ENCODE measurements around the gene HES3. TPM values are rescaled to one million over a fixed set of nuclear protein-coding genes. Genes with fewer than 3 reads are reported as not detected.

The HES3 gene
- total RNA-seq, 2 donors from 2014 or later, result not detected

DNA sequence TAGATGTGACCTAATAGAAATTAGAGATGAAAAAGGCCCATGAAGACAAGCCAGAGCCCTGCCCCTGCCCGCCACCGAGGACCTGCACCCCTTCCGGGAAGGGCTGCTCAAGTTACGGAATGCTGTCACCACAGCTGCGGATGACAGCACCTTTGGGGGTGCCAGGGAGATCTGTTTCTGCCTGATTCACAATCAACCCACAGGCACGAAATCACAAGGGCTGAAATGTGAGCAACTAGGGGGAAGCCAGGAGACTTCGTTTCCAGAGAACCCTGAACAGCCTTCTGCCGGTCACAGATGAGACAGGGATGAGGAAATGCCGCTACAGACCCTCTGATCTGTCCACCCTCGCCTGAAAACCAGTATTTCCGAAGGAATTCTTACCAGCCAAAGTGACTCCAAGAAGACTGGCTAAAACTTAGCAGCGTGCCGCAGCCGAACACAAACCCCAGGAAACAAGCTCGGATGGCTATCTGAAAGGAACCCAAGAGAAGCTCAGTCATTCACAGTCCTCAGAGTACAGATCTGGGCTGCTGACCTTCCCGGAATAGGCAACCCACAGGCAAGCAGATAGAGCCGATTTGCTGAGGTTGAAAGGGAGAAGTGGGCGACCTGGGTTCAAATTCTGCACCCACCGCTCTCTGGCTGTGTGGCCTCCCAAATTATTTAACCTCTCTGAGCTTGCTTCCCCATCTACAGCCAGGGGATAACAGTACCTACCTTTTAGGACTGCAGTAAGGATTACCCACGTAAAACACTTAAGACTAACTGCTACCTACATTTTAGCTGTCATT is 9.3 kb upstream of the HES3 start:
- ATAC-seq (replicated peaks), result no peak
- H3K4me1 Mint-ChIP-seq, result peaks cover 5% of the 10 kb centered on the region
- peak overlapping the region; percentile 86 for H3K4me3 Mint-ChIP-seq
- H3K27ac Mint-ChIP-seq, result peak overlapping the region; percentile 73
- H3K9me3 Mint-ChIP-seq, result no peaks in the 10 kb centered on the region
- peaks cover 54% of the 10 kb centered on the region for H3K36me3 Mint-ChIP-seq (ENCODE audit: low read depth)
- peaks cover 7% of the 10 kb centered on the region for H3K27me3 Mint-ChIP-seq

DNA sequence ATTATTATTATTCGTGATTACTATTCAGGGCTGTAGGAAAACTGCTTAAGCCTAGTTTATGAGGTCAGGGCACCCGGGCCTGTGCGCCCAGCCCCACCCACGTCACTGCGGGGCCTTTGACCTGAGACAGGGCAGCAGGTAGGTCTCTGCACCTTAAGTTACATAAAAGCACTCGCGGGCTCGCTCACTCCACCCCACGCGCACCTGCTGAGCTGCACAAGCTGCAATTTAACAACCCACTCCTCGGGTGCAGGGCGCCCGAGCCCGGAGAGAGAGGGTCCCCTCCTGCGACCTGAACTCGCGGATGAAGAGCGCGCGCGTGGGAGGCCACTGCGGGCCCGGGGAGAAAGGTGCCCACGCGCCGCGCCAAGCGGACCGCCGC is 8.7 kb upstream of the HES3 start:
- Mint-ChIP-seq H3K9me3 (no peaks in the 10 kb centered on the region), H3K4me3 (peak overlapping the region; percentile 86), H3K27me3 (peaks cover 11% of the 10 kb centered on the region), H3K36me3 (ENCODE audit: low read depth) (peaks cover 48% of the 10 kb centered on the region), H3K27ac (peak overlapping the region; percentile 73), H3K4me1 (peaks cover 5% of the 10 kb centered on the region)
- peak; percentile 9 for ATAC-seq (replicated peaks)

DNA sequence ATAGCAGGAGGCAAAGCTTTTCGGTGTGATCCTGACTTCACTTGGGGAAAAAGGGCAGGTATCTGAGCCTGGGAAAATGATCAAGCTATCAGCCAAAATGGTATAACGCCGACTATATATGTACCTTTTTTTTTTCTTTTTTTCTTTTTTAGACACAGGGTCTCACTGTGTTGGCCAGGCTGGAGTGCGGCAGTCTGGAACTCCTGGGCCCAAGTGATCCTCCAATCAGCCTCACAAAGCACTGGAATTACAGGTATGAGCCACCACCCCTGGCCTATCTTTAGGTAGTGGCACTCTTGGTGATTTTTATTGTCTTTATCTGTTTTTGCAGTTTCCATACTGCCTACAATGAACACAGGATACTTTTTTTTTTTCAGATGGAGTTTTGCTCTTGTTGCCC is 6.9 kb upstream of the HES3 start:
- H3K9me3 Mint-ChIP-seq, result no peaks in the 10 kb centered on the region
- H3K4me1 Mint-ChIP-seq, result peaks cover 9% of the 10 kb centered on the region
- ATAC-seq (replicated peaks), result no peak
- H3K27me3 Mint-ChIP-seq, result peaks cover 19% of the 10 kb centered on the region
- no peak overlapping the region for H3K27ac Mint-ChIP-seq
- H3K4me3 Mint-ChIP-seq, result peak overlapping the region; percentile 64
- H3K36me3 Mint-ChIP-seq (ENCODE audit: low read depth), result peaks cover 30% of the 10 kb centered on the region

DNA sequence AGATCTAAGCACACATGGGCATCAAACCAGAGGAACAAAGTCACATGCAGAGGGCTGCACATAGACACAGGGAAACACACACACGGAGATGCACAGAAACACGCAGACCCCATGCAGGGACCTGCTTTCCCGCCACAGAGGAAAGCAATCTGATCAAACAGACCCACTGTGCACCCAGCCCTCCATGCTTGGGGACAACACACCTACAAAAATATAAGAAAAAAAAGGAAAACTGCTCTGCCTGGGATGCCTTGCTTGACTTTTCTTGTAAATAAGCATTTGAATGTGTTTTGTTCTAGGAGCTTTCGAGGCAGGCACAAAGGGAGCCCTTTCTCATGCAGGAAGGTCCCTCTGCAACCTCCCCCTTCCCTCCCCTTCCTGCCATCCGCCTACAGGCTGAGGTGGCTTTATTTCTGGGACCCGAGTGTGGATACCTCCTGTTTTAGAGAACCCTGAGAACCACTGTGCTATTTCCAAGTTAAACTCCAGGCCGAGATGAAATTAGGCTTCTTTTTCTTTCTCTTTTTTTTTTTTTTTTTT is 4.7 kb upstream of the HES3 start:
- Mint-ChIP-seq H3K9me3 (no peaks in the 10 kb centered on the region), H3K27me3 (peaks cover 21% of the 10 kb centered on the region), H3K27ac (no peak overlapping the region)

DNA sequence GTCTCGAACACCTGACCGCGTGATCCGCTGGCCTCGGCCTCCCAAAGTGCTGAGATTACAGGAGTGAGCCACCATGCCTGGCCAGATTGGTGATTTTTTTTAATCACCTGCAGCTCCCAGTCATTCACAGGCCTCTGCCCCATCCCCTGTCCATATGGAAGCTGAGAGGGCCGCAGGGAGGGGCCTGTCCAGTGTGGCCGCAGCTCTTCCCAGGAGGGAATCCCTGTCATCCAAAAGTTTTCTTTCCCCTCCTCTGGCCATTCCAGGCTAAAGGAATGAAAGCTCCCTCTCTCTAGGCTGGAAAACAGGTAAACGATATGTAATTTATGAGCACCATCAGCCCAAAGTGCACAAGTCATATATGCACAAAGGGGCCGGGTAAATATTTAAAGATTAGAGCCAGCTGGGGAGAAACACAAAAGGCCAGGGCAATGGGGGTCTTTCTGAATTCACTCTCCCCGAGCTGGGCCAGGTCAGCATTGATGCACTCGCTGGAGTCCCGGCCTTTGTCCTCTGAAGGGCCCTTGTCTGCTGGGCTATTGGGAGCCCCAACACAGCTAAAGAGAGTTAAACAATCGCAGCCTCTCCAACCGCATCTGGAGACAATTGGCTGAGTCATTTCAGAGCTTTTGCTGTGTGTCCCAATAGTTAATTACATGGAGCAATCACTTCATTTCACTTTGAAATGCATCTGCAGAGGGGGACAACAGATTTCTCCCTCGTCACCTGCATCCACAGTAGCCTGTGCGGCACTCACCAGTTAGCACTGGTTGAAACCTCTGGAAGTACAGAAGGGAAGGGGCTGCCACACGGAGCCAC is 3.8 kb upstream of the HES3 start:
- Mint-ChIP-seq H3K27ac (no peak overlapping the region), H3K9me3 (no peaks in the 10 kb centered on the region), H3K27me3 (peaks cover 21% of the 10 kb centered on the region), H3K36me3 (ENCODE audit: low read depth) (no peaks in the 10 kb centered on the region), H3K4me3 (no peak overlapping the region), H3K4me1 (peaks cover 4% of the 10 kb centered on the region)
- ATAC-seq (replicated peaks), result no peak

More for the DNA sequence above, 4.7 kb upstream of the HES3 start:
- Mint-ChIP-seq H3K36me3 (ENCODE audit: low read depth) (peaks cover 8% of the 10 kb centered on the region), H3K4me1 (peaks cover 5% of the 10 kb centered on the region), H3K4me3 (no peak overlapping the region)
- no peak for ATAC-seq (replicated peaks)

DNA sequence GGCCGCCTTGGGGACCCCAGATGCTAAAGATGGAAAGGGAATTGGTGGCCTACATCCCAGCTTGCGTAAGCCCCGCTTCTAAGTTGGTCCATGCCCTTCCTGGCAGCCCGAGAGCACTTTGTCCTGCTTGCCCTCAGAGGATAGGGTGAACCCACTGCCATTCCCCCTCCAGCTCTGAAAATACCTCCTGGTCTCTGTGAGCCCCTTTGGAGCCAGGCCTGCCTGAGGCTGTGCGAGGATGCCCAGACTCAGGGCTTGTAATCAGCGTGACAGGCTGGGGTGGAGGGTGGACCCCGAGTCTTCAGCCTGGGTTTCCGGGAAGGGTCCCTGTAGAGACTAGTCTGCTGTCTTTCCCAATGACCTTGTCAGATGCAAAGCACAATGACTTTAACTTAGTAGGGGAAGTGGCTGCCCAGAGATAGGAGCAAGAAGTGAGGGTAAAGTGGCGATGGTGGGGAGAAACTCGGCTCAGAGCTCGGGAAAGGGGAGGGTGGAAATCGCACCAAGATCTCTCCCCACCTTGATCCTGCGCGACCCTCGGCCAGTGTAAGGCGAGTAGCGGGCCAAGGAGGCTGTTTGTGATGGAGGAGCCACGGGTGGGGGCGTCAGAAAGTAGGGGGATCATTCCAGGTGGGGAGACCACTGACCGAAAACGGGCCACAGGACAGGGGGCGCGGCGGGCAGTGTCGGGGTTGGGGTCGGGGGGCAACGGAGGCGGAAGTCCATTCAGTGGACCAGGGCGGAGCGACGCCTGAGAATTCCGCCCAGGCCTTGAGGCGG is 2.7 kb upstream of the HES3 start:
- Mint-ChIP-seq H3K9me3 (no peaks in the 10 kb centered on the region), H3K4me1 (peaks cover 4% of the 10 kb centered on the region), H3K27me3 (peaks cover 21% of the 10 kb centered on the region), H3K36me3 (ENCODE audit: low read depth) (no peaks in the 10 kb centered on the region), H3K4me3 (peak overlapping the region; percentile 25), H3K27ac (no peak overlapping the region)
- no peak for ATAC-seq (replicated peaks)

DNA sequence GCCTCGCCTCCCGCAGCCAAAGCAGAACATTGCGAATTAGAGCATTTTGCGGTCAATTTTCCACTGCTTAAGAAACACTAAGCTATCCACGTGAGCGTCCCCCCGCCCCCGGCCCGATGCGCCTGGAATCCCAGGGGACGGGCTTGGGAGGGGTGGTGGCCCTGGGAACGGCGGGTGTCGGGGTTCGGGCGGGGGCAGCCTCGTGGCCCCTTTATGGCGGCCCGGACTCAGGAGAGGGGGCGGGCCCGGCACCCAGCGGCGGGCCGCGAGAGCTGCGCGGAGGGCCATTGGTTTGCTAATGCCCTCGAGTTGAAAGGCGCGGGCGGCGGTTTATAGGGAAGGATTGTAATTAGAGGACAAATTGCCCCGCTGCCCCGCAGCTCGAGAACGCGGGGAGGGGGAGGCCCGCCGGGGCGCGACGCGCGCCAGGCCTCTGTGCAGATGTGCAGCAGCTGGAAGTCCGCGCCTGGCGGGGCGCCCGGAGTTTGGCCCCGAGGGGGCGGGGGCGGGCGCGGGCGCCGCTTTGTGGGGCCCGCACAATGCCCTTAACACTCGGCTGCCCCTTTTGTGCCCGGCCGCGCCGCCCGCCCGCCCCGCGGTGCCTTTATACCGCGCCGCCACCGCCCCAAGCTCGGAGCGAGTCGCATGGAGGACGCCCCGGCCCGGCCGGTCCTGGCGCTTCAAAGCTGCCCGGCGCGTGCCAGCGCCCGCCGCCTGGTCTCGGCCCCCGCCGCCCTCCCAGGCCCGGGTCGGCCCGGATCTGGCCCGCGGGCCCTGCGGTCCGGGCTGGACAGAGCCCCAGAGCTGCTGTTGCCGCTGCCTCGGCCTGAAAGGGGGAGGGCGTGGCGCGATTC is 1.9 kb upstream of the HES3 start:
- ATAC-seq (replicated peaks), result no peak
- Mint-ChIP-seq H3K36me3 (ENCODE audit: low read depth) (peaks cover 6% of the 10 kb centered on the region), H3K4me3 (peak overlapping the region; percentile 25), H3K27ac (no peak overlapping the region), H3K4me1 (peaks cover 9% of the 10 kb centered on the region), H3K27me3 (peaks cover 27% of the 10 kb centered on the region), H3K9me3 (no peaks in the 10 kb centered on the region)

DNA sequence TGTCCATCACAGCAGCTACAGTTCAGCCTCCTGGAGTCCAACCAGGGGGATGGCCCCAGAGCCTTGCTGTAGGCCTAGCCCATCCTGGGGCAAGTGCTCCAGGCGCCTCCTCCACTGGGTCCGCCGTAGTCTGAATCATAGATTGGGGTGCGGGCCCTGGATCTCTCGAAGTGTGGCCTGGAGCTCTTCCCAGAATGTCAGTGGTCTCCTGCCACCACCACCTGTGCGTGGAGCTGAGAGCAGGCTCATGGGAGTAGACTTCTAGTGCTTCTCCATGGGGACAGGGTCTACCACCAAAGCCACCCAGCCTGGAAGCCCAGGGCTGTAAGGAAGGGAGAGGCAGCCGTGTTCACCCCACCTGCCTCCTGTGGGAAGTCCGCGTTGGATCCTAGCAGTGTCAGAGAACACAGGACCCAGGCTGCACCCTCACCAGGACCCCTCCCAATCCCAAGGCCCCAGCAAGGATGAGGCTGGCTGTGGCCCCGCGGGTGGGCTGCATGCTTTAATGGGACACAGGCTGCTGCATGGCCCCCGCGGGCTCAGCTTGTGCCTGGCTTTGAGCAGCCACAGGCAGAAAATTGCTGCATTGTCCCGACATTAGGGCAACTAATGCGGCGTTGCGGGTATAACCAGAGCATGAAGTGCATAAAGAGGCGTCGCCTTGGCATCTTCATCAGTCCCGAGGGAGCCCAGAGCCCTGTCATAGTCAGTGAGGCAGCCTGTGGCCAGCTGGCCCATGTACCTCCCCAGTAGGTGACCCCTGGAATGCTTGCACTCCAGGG is 735 bp upstream of the HES3 start:
- no peak overlapping the region for H3K27ac Mint-ChIP-seq
- no peaks in the 10 kb centered on the region for H3K9me3 Mint-ChIP-seq
- peaks cover 9% of the 10 kb centered on the region for H3K4me1 Mint-ChIP-seq
- H3K4me3 Mint-ChIP-seq, result no peak overlapping the region
- peaks cover 31% of the 10 kb centered on the region for H3K27me3 Mint-ChIP-seq
- peaks cover 6% of the 10 kb centered on the region for H3K36me3 Mint-ChIP-seq (ENCODE audit: low read depth)
- ATAC-seq (replicated peaks), result no peak

DNA sequence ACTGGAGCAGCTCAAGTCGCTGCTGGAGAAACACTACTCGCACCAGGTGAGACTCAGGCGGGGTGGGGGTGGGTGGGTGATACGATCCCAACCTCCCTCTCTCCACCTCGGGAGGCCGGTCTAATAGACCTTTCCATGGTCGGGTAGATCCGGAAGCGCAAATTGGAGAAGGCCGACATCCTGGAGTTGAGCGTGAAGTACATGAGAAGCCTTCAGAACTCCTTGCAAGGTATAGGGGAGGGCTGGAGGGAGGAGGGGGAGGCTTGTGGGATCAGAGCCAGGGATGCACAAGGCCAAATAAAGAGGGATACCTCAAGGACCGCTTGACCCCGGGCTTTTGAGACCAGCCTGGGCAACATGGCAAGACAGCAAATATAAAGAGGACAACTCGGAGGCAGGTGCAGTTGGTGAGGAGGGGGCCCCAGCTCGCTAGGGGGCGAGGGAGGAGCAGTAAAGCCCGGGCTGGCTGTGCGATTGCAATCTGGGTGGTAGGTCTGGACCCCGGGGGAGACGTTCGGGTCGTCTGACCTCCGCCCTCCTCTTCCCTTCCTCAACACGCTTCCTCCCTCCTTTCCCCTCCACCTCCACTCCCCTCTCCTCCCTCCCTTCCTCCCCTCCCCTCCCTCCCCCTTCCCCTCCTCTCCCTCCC is 546 bp downstream of the HES3 start:
- Mint-ChIP-seq H3K4me3 (peak overlapping the region; percentile 9), H3K36me3 (ENCODE audit: low read depth) (peaks cover 6% of the 10 kb centered on the region), H3K4me1 (peaks cover 9% of the 10 kb centered on the region), H3K27ac (no peak overlapping the region), H3K27me3 (peaks cover 24% of the 10 kb centered on the region), H3K9me3 (no peaks in the 10 kb centered on the region)
- no peak for ATAC-seq (replicated peaks)

DNA sequence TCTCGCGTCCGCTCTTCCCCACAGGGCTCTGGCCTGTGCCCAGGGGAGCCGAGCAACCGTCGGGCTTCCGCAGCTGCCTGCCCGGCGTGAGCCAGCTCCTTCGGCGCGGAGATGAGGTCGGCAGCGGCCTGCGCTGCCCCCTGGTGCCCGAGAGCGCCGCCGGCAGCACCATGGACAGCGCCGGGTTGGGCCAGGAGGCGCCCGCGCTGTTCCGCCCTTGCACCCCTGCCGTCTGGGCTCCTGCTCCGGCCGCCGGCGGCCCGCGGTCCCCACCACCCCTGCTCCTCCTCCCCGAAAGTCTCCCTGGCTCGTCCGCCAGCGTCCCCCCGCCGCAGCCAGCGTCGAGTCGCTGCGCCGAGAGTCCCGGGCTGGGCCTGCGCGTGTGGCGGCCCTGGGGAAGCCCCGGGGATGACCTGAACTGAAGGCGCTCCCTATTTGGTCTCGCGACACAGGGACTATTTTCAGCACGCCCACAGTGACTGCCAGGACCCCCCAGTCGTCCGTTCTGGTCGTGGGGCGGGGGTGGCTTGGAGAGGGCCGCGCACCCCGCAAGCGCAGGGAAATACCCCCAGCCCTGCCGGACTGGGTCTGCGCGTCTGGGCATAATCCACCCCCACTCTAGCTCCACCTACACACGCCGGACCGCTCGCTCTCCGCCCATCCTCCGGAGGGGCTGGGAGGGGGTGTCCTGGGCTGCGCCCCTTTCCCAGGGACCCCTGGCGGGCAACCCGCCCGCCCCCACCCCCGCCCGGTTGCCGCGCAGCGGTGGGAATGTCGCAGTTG is 1.3 kb downstream of the HES3 start:
- H3K4me3 Mint-ChIP-seq, result no peak overlapping the region
- H3K36me3 Mint-ChIP-seq (ENCODE audit: low read depth), result peaks cover 6% of the 10 kb centered on the region
- ATAC-seq (replicated peaks), result peak; percentile 85
- peaks cover 9% of the 10 kb centered on the region for H3K4me1 Mint-ChIP-seq
- no peaks in the 10 kb centered on the region for H3K9me3 Mint-ChIP-seq
- no peak overlapping the region for H3K27ac Mint-ChIP-seq
- H3K27me3 Mint-ChIP-seq, result peaks cover 24% of the 10 kb centered on the region

DNA sequence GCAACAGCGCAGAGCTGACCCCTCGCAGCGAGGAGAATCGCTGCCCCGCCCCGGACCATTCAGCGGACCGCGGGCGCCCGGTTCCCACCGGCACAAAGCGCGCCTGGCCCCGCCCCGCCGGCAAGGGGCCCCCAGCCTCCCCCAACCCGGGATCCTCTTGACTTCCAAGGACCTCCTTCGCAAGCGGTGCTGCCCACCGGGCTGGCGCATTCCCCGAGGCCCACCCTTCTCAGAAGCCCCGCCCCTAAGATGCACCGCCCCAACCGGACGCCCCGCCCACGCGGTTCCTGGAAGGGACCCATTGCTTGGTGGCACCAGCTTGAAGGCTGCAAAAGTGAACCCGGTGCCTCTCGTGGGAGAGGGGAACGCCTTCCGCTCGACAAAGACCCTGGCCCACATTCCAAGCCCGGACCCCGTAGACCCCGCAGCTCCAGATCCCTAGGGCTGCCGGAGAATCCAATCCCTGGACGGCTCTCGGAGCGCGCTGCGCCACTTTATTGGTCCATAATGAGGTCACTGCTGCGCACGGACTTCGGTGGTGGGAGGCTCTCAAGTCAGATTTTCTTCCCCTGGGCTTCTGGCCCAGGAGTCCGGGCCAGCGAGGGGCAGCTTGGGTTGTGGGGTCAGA is 2.0 kb downstream of the HES3 start:
- H3K27ac Mint-ChIP-seq, result no peak overlapping the region
- ATAC-seq (replicated peaks), result no peak
- H3K4me1 Mint-ChIP-seq, result peaks cover 9% of the 10 kb centered on the region
- no peaks in the 10 kb centered on the region for H3K9me3 Mint-ChIP-seq
- peak overlapping the region; percentile 69 for H3K4me3 Mint-ChIP-seq
- H3K36me3 Mint-ChIP-seq (ENCODE audit: low read depth), result peaks cover 6% of the 10 kb centered on the region
- peaks cover 28% of the 10 kb centered on the region for H3K27me3 Mint-ChIP-seq

Measured in activated T-helper 17 cell treated with anti-CD3 and anti-CD28 coated beads, Interleukin-2, amount 50 U/mL, for 72 hours (primary cell).